Femur (tissue), 1 donor: ENCODE data around the gene CABP1.
A peak's percentile ranks its signal among the peaks of the same experiment; 100 is the strongest.
"Not testable (repeated sequence)": the region's sequence is repeated elsewhere in the genome, so short reads cannot be mapped to it uniquely, and the experiment has no call there.

Experiments used
- DNase-seq: peaks from one replicate; pipeline ENCODE4 v3.0.0-alpha.2; 2017

The CABP1 gene

GRCh38 chr12:120668868-120669840 is 28.7 kb downstream of the CABP1 start:
- peak; percentile 52 for DNase-seq

GRCh38 chr12:120670237-120670636 is 29.8 kb downstream of the CABP1 start:
- DNase-seq: not testable (repeated sequence)

DNA sequence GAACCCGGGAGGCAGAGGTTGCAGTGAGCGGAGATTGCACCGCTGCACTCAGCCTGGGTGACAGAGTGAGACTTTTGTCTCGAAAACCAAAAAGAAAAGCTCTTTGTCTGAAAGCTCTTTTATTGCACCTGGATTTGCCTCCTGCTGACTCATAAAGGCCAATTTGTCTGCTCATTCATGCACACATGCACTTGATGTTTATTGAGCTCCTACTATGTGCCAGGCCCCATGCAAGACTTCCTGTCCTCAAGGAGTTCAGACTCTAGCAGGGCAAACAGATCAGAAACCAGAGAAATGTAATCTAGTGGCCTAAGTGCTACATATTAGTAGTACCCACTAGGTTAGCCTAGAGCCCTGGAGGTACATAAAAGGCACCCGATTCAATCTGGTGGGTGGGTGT is 30.2 kb downstream of the CABP1 start:
- no peak for DNase-seq

DNA sequence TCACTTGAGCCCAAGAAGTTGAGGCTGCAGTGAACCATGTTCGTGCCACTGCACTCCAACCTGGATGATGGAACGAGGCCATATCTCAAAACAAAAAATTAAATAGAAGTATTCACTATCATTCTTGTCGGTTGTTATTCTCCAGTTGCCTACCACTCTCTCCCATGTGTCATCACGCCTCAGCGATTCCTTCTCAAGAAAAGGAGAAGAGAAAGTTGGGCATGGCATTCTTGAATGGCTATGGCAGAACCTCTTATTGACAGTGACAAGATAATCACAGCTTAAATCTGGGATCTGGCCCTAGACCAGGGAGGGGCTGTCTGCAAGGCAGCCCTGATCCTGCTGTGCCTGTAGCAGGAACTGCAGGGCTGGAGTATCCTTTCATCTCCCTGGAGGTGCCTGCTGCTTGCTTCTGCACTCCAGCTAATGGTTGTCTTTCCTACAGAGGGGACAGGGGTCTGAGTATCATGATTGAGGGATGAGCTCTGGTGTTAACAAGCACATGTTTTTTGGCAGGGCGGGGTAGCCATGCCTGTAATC is 33.7 kb downstream of the CABP1 start:
- no peak for DNase-seq

- DNase-seq: no peak
Measured at GRCh38 chr12:120677765-120678473, 37.5 kb downstream of the CABP1 start.

DNA sequence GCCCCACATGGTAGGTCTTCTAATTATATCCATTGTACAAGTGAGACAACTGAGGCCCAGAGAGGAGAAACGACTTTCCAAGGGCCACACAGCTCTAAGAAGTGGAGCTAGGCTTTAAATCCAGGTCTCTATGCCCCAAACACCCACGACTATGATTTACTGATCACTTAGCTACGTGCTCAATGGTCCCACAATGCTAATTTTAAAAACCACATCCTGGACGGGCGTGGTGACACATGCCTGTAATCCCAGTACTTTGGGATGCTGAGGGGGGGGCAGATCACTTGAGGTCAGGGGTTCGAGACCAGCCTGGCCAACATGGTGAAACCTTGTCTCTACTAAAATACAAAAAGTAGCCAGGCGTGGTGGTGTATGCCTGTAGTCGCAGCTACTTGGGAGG is 38.1 kb downstream of the CABP1 start:
- no peak for DNase-seq

GRCh38 chr12:120680165-120680738 is 39.8 kb downstream of the CABP1 start:
- no peak for DNase-seq

DNA sequence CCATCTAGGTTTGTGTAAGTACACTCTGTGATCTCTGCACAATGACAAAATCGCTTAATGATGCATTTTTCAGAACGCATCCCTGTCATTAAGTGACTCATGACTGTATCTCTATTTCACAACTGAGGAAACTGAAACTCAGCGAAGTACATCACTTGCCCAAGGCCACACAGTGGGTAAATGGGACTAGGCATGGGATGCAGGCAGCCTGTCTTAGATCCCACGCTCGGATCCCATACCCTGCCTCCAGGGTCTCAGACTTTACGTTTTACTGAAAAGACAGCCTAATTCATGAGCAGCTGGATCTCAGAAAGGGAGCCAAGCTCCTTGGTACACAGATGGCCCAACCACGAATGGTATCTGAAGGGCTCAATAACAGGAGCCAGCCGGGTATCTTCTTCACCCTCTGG is 44.1 kb downstream of the CABP1 start:
- DNase-seq: no peak

GRCh38 chr12:120685522-120685921 is 45.1 kb downstream of the CABP1 start:
- no peak for DNase-seq

- peak; percentile 96 for DNase-seq
Measured at GRCh38 chr12:120686151-120686689, 45.8 kb downstream of the CABP1 start.

GRCh38 chr12:120686690-120687577 is 46.5 kb downstream of the CABP1 start, which contains the start of gene MLEC:
Gene MLEC, plus strand, starts transcription at chr12:120687149. Its CDS starts 148 bp downstream, at chr12:120687297.
- peak; percentile 99 for DNase-seq

DNA sequence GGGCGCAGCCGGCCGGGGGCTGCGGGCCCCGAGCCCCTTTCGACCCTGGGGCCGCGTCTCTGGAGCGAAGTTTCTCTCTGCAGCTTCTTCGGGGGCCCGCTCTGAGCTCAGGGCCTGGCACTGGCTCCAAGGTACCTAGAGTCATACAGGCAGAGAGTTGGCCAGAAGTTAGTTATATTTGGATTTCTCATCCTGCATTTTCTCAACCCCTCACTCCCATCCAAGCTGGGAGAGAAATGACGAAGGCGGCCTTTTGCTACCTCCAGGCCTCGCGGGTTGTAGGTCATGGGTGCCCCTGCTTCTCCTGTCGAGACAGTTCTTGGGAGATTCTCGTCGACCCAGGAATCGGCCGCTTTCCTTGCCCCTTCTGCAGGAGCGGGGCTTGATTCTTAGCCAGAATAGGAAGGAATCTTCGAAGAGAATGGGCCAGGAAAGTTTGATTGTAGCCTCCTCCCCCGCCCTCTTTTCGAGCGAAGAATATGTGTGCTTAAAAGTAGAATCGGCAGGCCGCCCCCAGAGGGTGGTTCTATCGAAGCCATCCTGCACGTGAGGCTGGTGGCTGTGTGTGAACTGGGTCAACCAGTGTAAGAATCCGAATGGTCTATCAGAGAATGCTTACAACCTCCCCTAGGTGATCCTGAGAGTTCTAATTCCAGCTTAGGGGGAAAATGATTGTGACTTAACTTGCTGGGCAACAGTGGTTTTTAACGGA is 47.3 kb downstream of the CABP1 start:
- no peak for DNase-seq

GRCh38 chr12:120688527-120689071 is 48.2 kb downstream of the CABP1 start:
- DNase-seq: no peak

DNA sequence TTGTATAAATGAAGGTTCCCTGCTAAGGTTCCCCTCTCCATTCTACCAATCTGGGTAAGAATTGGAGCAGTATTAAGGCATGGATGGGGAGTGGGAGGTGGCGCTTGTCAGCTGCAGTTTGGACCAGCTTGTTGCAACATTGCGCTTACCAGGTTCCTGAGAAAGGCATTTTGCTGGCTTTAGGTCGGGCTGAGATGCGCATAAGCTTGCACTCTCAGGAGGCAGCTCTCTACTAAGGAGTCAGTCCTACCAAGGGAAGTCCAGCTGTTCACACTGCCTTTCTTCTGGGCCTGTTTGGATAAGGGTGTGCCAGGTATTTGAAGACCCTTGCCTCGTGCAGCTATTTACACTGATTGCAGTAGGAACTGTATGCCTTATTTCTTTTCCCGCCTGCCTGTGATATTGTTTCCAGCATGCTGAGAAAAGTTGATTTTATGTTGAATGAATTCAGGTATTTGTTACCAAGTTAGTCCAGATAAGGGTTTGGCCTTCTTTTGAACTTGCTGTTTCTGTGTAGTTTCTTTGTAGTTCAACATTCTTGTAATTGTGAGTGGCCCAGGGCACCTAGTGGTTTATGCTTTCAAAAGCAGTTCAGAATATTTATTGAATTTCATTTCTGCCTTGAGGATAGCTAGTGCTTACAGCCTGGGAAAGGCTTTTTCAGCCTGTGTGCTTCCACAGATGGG is 49.1 kb downstream of the CABP1 start:
- no peak for DNase-seq

- no peak for DNase-seq
Measured at GRCh38 chr12:120690083-120690450, 49.6 kb downstream of the CABP1 start.

DNA sequence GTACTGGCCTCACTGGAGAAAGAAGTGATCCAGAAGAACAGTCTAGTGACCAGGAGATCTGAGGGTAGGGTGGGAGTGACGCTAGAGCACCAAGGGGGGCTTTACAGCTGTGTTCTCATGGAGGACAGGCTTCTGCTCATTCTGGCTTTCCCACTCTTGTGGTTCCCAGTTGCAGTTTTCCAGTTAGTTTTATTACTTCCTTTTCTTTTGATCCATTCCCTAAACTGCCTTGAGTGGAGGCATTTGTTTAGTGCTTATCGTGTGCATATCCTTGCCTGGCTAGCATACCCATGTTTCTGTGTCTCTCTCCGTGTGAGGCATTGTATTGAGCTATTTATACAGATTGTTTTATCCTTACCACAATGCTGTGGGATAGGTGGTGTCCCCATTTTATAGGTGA is 50.6 kb downstream of the CABP1 start:
- DNase-seq: no peak

DNA sequence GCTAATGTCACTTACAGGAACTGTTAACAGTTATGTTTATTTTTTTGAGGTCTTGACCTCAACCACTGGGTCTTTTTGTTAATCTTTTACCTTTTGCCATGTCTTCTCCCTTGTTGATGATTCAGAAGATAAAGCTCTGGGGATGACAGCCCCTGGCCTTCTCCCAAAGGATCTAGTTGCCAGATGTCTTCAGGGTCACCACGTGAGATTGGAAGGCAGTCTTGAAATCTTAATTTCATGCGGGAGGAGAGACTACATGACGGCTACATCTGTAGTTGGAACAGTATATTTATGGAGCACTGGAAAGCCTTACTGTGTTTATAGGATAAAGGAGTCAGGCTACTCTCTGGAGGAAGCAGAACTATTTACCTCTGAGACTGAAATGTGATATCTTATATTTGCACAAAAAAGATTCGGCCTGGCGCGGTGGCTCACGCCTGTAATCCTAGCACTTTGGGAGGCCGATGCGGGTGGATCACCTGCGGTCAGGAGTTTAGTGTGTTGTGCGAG is 52.2 kb downstream of the CABP1 start:
- no peak for DNase-seq

DNA sequence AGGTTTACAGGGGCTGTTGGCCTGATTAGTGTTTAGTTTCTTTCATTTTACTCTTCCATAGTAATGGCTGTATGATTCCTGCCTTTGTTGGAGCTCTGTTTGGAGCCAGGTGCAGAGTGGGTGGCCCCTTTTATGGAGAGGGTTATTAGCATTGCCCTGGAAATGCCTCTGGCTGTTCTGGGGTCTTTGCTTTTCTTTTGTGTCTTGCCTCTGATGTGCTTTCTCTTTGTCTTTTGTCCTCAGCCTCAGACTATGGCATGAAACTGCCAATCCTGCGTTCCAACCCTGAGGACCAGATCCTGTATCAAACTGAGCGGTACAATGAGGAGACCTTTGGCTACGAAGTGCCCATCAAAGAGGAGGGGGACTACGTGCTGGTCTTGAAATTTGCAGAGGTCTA is 53.4 kb downstream of the CABP1 start:
- DNase-seq: no peak

DNA sequence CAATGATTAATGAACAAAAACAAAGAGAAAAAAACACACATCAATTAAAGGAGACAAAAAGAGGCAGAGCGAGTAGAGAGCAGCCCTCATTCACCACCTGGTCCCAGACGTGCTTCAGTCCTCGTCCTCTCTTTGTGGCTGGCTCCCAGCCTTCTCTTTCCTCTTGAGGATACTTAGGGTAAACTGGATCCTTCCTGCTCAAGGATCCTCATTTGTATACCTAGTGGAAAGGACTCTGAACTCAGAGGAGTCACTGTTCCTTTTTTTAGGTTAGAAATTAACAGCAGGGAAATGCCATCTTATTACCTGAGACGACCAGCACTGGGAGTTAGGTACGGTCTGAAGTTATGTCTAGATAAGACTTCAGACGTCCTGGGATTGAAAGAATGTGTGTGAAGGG is 56.2 kb downstream of the CABP1 start:
- DNase-seq: no peak

DNA sequence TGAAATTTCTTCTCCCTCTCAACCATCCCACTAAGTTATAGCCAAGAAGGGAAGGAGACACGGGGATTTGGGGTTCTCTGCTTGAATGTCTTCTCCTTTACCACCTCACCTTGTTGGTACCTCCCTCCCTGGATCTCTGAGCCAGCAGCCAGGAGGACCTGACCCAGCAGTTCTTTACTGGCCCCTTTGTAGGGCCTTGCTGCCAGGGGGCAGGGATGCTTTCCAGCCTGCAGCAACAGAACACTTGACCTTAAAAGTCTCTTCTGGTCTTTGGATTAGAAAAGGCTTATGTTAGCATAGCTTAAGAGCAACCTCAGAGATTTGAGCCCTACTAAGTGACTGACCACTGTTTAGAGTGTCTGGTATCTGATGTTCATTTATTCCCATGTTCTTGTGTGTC is 56.9 kb downstream of the CABP1 start:
- DNase-seq: no peak
